ENCODE data around the gene VMP1.

Gene VMP1

DNA sequence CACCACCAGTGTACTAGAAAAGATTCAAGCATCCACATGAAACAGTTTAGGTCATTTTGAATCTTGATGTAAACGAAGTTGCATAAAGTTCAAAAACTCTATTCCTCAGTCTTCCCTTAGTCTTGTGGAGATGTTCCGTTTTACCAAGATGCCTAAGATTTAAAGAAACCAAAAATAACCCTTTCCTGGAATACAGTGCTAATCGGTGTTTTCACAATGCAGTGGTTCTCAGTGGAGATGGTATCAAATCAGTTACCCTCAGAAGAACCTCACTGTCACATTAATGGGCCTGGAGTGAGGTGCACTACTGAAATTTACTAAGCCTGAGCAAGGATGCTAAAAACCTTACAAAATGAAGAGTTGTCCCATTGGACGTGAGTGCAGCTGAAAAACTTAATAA, 9.3 kb upstream of the VMP1 start:
- Histone ChIP-seq H3K79me2 (ENCODE audit: control insufficient read depth, low read length) (peaks cover 99% of the 10 kb centered on the region), H3K4me1 (ENCODE audit: control insufficient read depth, low read length) (peaks cover 3% of the 10 kb centered on the region; the same call in 1 of the 2 replicates), H3K4me2 (ENCODE audit: low read length) (peak overlapping the region; percentile 24; the same call in 1 of the 2 replicates), H3K4me3 (ENCODE audit: low read length) (no peak overlapping the region), H3K9me2 (replicated peaks; ENCODE audit: control insufficient read depth, low read length) (no peaks in the 10 kb centered on the region), H3K27ac (ENCODE audit: low read depth, low read length) (no peak overlapping the region), H3K27me3 (ENCODE audit: control insufficient read depth, low read length) (no peaks in the 10 kb centered on the region), H3K36me3 (ENCODE audit: control insufficient read depth, low read length) (peaks cover 91% of the 10 kb centered on the region), H3K9me3 (ENCODE audit: control insufficient read depth, insufficient read depth, low read length) (no peaks in the 10 kb centered on the region), H4K20me1 (ENCODE audit: control insufficient read depth, insufficient read depth, low read depth, low read length) (peaks cover 30% of the 10 kb centered on the region), H3F3A (ENCODE audit: control insufficient read depth, insufficient read depth) (peaks cover 38% of the 10 kb centered on the region)
- TF ChIP-seq, protein P1, sequence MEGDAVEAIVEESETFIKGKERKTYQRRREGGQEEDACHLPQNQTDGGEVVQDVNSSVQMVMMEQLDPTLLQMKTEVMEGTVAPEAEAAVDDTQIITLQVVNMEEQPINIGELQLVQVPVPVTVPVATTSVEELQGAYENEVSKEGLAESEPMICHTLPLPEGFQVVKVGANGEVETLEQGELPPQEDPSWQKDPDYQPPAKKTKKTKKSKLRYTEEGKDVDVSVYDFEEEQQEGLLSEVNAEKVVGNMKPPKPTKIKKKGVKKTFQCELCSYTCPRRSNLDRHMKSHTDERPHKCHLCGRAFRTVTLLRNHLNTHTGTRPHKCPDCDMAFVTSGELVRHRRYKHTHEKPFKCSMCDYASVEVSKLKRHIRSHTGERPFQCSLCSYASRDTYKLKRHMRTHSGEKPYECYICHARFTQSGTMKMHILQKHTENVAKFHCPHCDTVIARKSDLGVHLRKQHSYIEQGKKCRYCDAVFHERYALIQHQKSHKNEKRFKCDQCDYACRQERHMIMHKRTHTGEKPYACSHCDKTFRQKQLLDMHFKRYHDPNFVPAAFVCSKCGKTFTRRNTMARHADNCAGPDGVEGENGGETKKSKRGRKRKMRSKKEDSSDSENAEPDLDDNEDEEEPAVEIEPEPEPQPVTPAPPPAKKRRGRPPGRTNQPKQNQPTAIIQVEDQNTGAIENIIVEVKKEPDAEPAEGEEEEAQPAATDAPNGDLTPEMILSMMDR (IDR thresholded peaks at IDR 0.05; ENCODE audit: low read depth, low read length, poor library complexity, severe bottlenecking) = no peak
- TF ChIP-seq EZH2phosphoT487 (IDR thresholded peaks at IDR 0.05; ENCODE audit: borderline replicate concordance, low read length) = no peak

DNA sequence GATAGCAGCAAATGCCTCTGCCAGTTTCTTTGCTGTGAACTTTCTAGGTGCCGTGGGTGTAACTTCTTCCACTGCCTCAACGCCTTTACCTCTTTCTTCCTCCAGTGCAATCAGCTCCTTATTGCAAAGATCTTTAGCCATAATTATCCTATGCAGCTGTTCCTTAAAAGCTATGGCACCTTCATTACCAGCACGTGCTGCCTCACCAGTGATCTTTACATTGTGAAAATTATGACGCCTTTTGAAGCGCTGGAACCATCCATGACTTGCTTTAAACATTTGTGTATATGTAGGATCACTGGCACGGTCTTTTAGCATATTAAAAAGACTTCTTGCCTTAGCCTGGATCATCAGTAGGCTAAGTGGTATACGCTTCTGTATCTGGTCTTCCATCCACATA, 8.2 kb upstream of the VMP1 start:
- Histone ChIP-seq H3K36me3 (ENCODE audit: control insufficient read depth, low read length) (peaks cover 86% of the 10 kb centered on the region), H3K27me3 (ENCODE audit: control insufficient read depth, low read length) (no peaks in the 10 kb centered on the region), H3K9me3 (ENCODE audit: control insufficient read depth, insufficient read depth, low read length) (no peaks in the 10 kb centered on the region), H3K27ac (ENCODE audit: low read depth, low read length) (no peak overlapping the region), H3K9me2 (replicated peaks; ENCODE audit: control insufficient read depth, low read length) (no peaks in the 10 kb centered on the region), H3K79me2 (ENCODE audit: control insufficient read depth, low read length) (peaks cover 100% of the 10 kb centered on the region), H3K4me3 (ENCODE audit: low read length) (no peak overlapping the region), H3K4me1 (ENCODE audit: control insufficient read depth, low read length) (peaks cover 4% of the 10 kb centered on the region), H3F3A (ENCODE audit: control insufficient read depth, insufficient read depth) (peaks cover 30% of the 10 kb centered on the region), H4K20me1 (ENCODE audit: control insufficient read depth, insufficient read depth, low read depth, low read length) (peaks cover 30% of the 10 kb centered on the region), H3K4me2 (ENCODE audit: low read length) (peak overlapping the region; percentile 24; the same call in 1 of the 2 replicates)
- TF ChIP-seq, protein P1 (IDR thresholded peaks at IDR 0.05; ENCODE audit: low read depth, low read length, poor library complexity, severe bottlenecking) = no peak
- no peak for TF ChIP-seq EZH2phosphoT487 (IDR thresholded peaks at IDR 0.05; ENCODE audit: borderline replicate concordance, low read length)

- no peak for TF ChIP-seq EZH2phosphoT487 (IDR thresholded peaks at IDR 0.05; ENCODE audit: borderline replicate concordance, low read length)
- TF ChIP-seq, protein P1 (IDR thresholded peaks at IDR 0.05; ENCODE audit: low read depth, low read length, poor library complexity, severe bottlenecking) = no peak
- H3K27me3 ChIP-seq (ENCODE audit: control insufficient read depth, low read length) = no peaks in the 10 kb centered on the region
- H4K20me1 ChIP-seq (ENCODE audit: control insufficient read depth, insufficient read depth, low read depth, low read length) = peaks cover 30% of the 10 kb centered on the region
- no peak overlapping the region for H3K4me3 ChIP-seq (ENCODE audit: low read length)
- H3F3A ChIP-seq (ENCODE audit: control insufficient read depth, insufficient read depth) = peaks cover 28% of the 10 kb centered on the region
- peaks cover 100% of the 10 kb centered on the region for H3K79me2 ChIP-seq (ENCODE audit: control insufficient read depth, low read length)
- peaks cover 10% of the 10 kb centered on the region for H3K4me1 ChIP-seq (ENCODE audit: control insufficient read depth, low read length)
- H3K4me2 ChIP-seq (ENCODE audit: low read length) = no peak overlapping the region
- H3K36me3 ChIP-seq (ENCODE audit: control insufficient read depth, low read length) = peaks cover 85% of the 10 kb centered on the region
- no peak overlapping the region for H3K27ac ChIP-seq (ENCODE audit: low read depth, low read length)
- H3K9me3 ChIP-seq (ENCODE audit: control insufficient read depth, insufficient read depth, low read length) = no peaks in the 10 kb centered on the region
- H3K9me2 ChIP-seq (replicated peaks; ENCODE audit: control insufficient read depth, low read length) = no peaks in the 10 kb centered on the region
Observed at GRCh38 chr17:59699786-59700185, 7.7 kb upstream of the VMP1 start.
